MCF 10A (cell line): Measurements from ENCODE around the gene NFAM1. TPM values are rescaled to one million over a fixed set of nuclear protein-coding genes. Genes with fewer than 3 reads are reported as not detected.

Source experiments
- BruUV-seq: library from RNA; stranded (reverse); fragments of 400-500 nt; replicated peaks from 2 replicates; lab custom pipeline; 2021; lab: Mats Ljungman, UMichigan
- CTCF ChIA-PET: fragments of 300-600 bp; sonication (Branson Sonifier 250); formaldehyde crosslinking; extraction: SDS; loops from one replicate; lab custom pipeline; 2021; ENCODE audit warnings: antibody characterized with exemption, inconsistent platforms; lab: Yijun Ruan, JAX
- POLR2A ChIA-PET: fragments of 300-600, 350-650 bp; sonication (Branson Sonifier 250); formaldehyde crosslinking; extraction: SDS; loops from one replicate; lab custom pipeline; 2020; ENCODE audit warnings: antibody characterized with exemption, inconsistent platforms; lab: Yijun Ruan, JAX
- DNase-seq: peaks from one replicate; pipeline ENCODE4 v3.0.0-alpha.2; 2018; ENCODE audit not compliant: unreplicated experiment
- H3K27ac Mint-ChIP-seq: one replicate; pipeline ENCODE4 v1.8.0; 2022; ENCODE audit warnings: mild to moderate bottlenecking, low read depth, mixed read lengths; ENCODE audit not compliant: unreplicated experiment
- H3K27me3 Mint-ChIP-seq: one replicate; pipeline ENCODE4 v1.8.0; 2022; ENCODE audit warnings: mixed read lengths; ENCODE audit not compliant: insufficient read depth, unreplicated experiment
- H3K36me3 Mint-ChIP-seq: one replicate; pipeline ENCODE4 v1.8.0; 2022; ENCODE audit warnings: mild to moderate bottlenecking, moderate library complexity, mixed read lengths; ENCODE audit not compliant: insufficient read depth, unreplicated experiment
- H3K4me1 Mint-ChIP-seq: one replicate; pipeline ENCODE4 v1.8.0; 2022; ENCODE audit warnings: mixed read lengths; ENCODE audit not compliant: insufficient read depth, unreplicated experiment
- H3K4me3 Mint-ChIP-seq: one replicate; pipeline ENCODE4 v1.8.0; 2022; ENCODE audit warnings: mild to moderate bottlenecking, moderate library complexity, mixed read lengths; ENCODE audit not compliant: unreplicated experiment
- H3K9me3 Mint-ChIP-seq: one replicate; pipeline ENCODE4 v1.8.0; 2022; ENCODE audit warnings: mixed read lengths; ENCODE audit not compliant: unreplicated experiment
- CTCF ChIP-seq: fragments of 200-600 bp; IDR thresholded peaks from one replicate; pipeline ENCODE4 v1.8.0; 2022; ENCODE audit warnings: antibody characterized with exemption, mild to moderate bottlenecking; ENCODE audit not compliant: unreplicated experiment
- intact Hi-C: fragments of 100-400 bp; cut with micrococcal nuclease; formaldehyde crosslinking; loops from 2 replicates; pipeline ENCODE4 v1.14.1; 2022
- total RNA-seq: library from RNA; stranded (reverse); gene quantifications from 2 replicates; pipeline ENCODE4 v1.2.3, GENCODE V29; 2022

Gene NFAM1
- total RNA-seq, 1 experiment from 2014 or later: not detected

GRCh38 chr22:42472671-42473070 is 40.5 kb upstream of the NFAM1 start:
- Mint-ChIP-seq H3K27me3 (peaks cover 48% of the 10 kb centered on the region), H3K36me3 (no peaks in the 10 kb centered on the region), H3K4me3 (no peak overlapping the region), H3K27ac (no peak overlapping the region), H3K4me1 (no peaks in the 10 kb centered on the region), H3K9me3 (no peaks in the 10 kb centered on the region)
- intact Hi-C loops: loop anchor here (1.0 to 10.0 kb wide), 2 partner anchors 381 to 508 kb away; partner anchors contain the start of gene SEPTIN3
- DNase-seq: no peak
- ChIA-PET POLR2A (no interaction called here), CTCF (interaction anchor here (0.9 to 2.6 kb wide), 6 partner anchors 9 to 382 kb away, joined by 3 to 12 read pairs (median 5); partner anchors contain the start of gene NDUFA6)
- TF ChIP-seq CTCF: no peak
- BruUV-seq: no TSS peak

- Mint-ChIP-seq H3K36me3 (no peaks in the 10 kb centered on the region), H3K27ac (no peak overlapping the region), H3K27me3 (peaks cover 52% of the 10 kb centered on the region), H3K9me3 (no peaks in the 10 kb centered on the region), H3K4me1 (no peaks in the 10 kb centered on the region), H3K4me3 (no peak overlapping the region)
- POLR2A ChIA-PET: no interaction called here
- DNase-seq: no peak
- CTCF ChIA-PET: no interaction called here
- intact Hi-C loops: loop anchor here (10.0 kb wide), 1 partner anchor 507 kb away; the partner anchor contains the start of gene SEPTIN3
- no TSS peak for BruUV-seq
- no peak for TF ChIP-seq CTCF
Measured at GRCh38 chr22:42471441-42471840, 39.2 kb upstream of the NFAM1 start.

GRCh38 chr22:42470366-42471082 is 38.3 kb upstream of the NFAM1 start:
- Mint-ChIP-seq H3K27me3 (peaks cover 52% of the 10 kb centered on the region), H3K4me1 (no peaks in the 10 kb centered on the region), H3K4me3 (no peak overlapping the region), H3K9me3 (no peaks in the 10 kb centered on the region), H3K36me3 (no peaks in the 10 kb centered on the region), H3K27ac (no peak overlapping the region)
- ChIA-PET CTCF (no interaction called here), POLR2A (no interaction called here)
- no peak for TF ChIP-seq CTCF
- intact Hi-C loops: loop anchor here (10.0 kb wide), 1 partner anchor 506 kb away; the partner anchor contains the start of gene SEPTIN3
- no peak for DNase-seq
- BruUV-seq: no TSS peak

GRCh38 chr22:42468841-42469240 is 36.6 kb upstream of the NFAM1 start:
- H3K27me3 Mint-ChIP-seq: peaks cover 64% of the 10 kb centered on the region
- H3K4me3 Mint-ChIP-seq: no peak overlapping the region
- no peak for TF ChIP-seq CTCF
- no peak overlapping the region for H3K27ac Mint-ChIP-seq
- intact Hi-C loops: no loop called here
- no TSS peak for BruUV-seq
- no peak for DNase-seq
- no peaks in the 10 kb centered on the region for H3K9me3 Mint-ChIP-seq
- H3K4me1 Mint-ChIP-seq: no peaks in the 10 kb centered on the region
- CTCF ChIA-PET: no interaction called here
- POLR2A ChIA-PET: no interaction called here
- H3K36me3 Mint-ChIP-seq: no peaks in the 10 kb centered on the region
